NCI-H2171 (cell line): Measurements from ENCODE around the gene ASGR2.

Experiments
- DNase-seq: peaks from one replicate; lab custom pipeline; 2025; lab: John Stamatoyannopoulos, UW

The ASGR2 gene

DNA sequence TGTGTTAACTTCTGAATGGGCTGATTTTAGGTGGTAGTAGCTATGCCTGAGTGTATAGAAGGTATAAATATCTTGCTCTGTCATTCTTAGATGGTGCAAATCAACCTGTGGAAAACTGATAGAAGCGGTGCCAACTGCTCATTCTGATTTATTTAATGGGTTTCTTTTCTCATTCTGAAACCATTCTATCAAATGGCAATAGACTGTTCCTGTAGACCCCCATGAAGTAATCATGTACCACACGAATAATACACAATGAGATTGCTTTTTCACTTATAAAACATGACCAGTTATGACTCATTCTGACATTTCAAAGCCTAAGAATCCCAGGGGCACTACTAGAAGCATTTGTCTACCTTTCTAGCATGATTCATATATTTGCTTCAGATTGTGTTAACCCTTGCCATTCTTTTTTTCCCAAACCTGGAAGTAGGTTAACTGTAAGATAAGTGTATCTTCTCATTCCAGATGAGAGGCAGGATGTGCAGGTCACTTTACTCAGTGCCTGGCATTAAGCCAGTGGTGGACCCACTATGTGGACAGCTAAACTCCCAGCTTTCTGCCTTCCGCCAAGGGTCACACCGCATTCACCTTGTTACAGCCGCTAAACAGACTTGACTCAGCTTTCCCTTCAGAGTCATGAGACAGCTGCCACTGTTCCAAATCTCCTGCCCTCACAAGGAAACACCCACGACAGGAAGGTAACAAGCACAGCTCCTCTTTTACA, 54.3 kb downstream of the ASGR2 start:
- DNase-seq: no peak

DNA sequence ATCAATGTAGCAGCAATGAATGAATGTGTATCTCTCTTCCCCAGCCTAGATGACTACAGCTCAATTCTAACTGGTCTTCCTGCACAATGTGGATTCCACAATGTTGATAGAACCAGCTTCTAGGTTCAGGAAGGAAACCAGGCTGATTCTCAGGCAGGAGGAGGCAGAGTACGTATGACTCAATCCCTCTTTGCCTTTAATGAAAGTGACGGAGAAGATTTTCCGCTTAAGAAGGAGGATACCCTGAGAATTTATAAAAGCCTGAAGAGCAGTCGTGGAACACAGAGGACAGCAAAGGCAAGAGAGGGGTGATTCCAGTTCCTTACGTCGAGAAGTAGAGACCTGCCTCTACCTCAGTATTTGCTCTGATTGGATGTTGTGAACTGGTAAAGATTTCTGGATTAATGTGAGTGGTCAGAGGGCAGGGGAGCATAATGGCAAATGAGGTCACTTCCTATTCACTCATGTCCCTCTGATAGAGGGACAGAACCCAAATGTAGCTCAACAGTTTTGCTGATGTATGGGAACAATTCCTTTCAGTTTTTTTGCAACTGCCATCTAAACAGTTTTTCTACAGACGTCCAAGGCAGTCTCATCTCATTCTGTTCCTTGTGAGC, 55.7 kb downstream of the ASGR2 start:
- DNase-seq: no peak

DNA sequence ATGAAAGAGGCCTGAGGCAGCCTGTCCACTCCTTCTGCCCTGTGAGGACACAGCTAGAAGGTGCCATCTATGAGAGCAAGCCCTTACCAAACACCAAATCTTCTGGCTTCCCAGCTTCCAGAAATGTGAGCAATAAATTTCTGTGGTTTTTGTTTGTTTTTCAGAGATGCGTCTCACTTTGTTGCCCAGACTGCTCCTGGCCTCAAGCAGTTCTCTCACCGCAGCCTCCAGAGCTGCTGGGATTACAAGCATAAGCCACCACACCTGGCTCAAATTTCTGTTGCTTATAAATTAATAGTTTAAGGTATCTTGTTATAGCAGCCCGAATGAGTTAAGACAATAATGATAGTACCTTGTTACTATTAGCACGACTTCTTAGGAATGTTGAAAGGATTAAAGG, 58.2 kb downstream of the ASGR2 start:
- DNase-seq: no peak
